Superior temporal gyrus (tissue), 1 donor: ENCODE results near the gene IFI6.
"Not testable (repeated sequence)": the region's sequence is repeated elsewhere in the genome, so short reads cannot be mapped to it uniquely, and the experiment has no call there.

ENCODE experiments used
- DNase-seq: peaks from one replicate; pipeline ENCODE4 v3.0.0-alpha.2; 2016; ENCODE audit errors: extremely low spot score

Gene IFI6

GRCh38 chr1:27650539-27651175, 21.3 kb downstream of the IFI6 start:
- no peak for DNase-seq

GRCh38 chr1:27650171-27650538, 21.8 kb downstream of the IFI6 start:
- DNase-seq: no peak

- no peak for DNase-seq
These were observed 22.7 kb downstream of the IFI6 start for GRCh38 chr1:27649306-27649635.

- DNase-seq: no peak
These were observed 23.2 kb downstream of the IFI6 start for GRCh38 chr1:27648602-27649305.

- no peak for DNase-seq
These were observed 24.7 kb downstream of the IFI6 start for GRCh38 chr1:27647328-27647727.

GRCh38 chr1:27646676-27647075, 25.3 kb downstream of the IFI6 start:
- DNase-seq: no peak

- DNase-seq: no peak
These were observed 26.9 kb downstream of the IFI6 start for GRCh38 chr1:27645071-27645415.

GRCh38 chr1:27644369-27645070, 27.5 kb downstream of the IFI6 start:
- DNase-seq: no peak

- DNase-seq: no peak
These were observed 28.2 kb downstream of the IFI6 start for GRCh38 chr1:27643600-27644368.

GRCh38 chr1:27640514-27640913, 31.5 kb downstream of the IFI6 start:
- DNase-seq: not testable (repeated sequence)

- no peak for DNase-seq
These were observed 33.2 kb downstream of the IFI6 start for GRCh38 chr1:27638805-27639204.

- no peak for DNase-seq
These were observed 33.8 kb downstream of the IFI6 start for GRCh38 chr1:27638047-27638734.

- DNase-seq: no peak
These were observed 36.4 kb downstream of the IFI6 start for GRCh38 chr1:27635396-27636142.

- DNase-seq: no peak
These were observed 37.0 kb downstream of the IFI6 start, which contains the start of gene FGR for GRCh38 chr1:27634985-27635367. FGR (minus strand) TSS chr1:27635185; CDS start chr1:27623916, 11,269 bp downstream.

GRCh38 chr1:27634177-27634984, 37.6 kb downstream of the IFI6 start:
- DNase-seq: no peak

GRCh38 chr1:27633640-27634176, 38.3 kb downstream of the IFI6 start:
- DNase-seq: no peak

GRCh38 chr1:27633298-27633610, 38.7 kb downstream of the IFI6 start:
- DNase-seq: no peak

- DNase-seq: no peak
These were observed 39.4 kb downstream of the IFI6 start for GRCh38 chr1:27632387-27633297.

- no peak for DNase-seq
These were observed 41.0 kb downstream of the IFI6 start for GRCh38 chr1:27630859-27631491.
